ENCODE results near the gene TACO1.

Gene TACO1

GRCh38 chr17:63621684-63622573 lies 21.2 kb downstream of the TACO1 start, which contains the start of gene MAP3K3:
TSS of gene MAP3K3 (plus strand) at chr17:63622417. CDS start at chr17:63622760, 343 bp downstream.
- H3K4me1 ChIP-seq, result peaks cover 39% of the 10 kb centered on the region
- peak within 1 kb of the TSS; percentile 88 for H3K9ac ChIP-seq
- no peaks in the 10 kb centered on the region for H3K36me3 ChIP-seq
- H3K27me3 ChIP-seq, result no peaks in the 10 kb centered on the region
- H3K9me3 ChIP-seq, result no peaks in the 10 kb centered on the region
- peaks cover 44% of the 10 kb centered on the region for H4K20me1 ChIP-seq
- H3K27ac ChIP-seq, result peak within 1 kb of the TSS; percentile 83
- TF ChIP-seq Cebpa-rat (IDR thresholded peaks at IDR 0.05), result no peak; the same call in 1 of the 2 replicates
- peak within 1 kb of the TSS; percentile 93 for H3K4me2 ChIP-seq
- peak within 1 kb of the TSS; percentile 97 for H3K4me3 ChIP-seq

- H3K27ac ChIP-seq, result peak overlapping the region; percentile 83
These were observed 22.1 kb downstream of the TACO1 start for GRCh38 chr17:63622574-63623390.

GRCh38 chr17:63623786-63624530 lies 23.3 kb downstream of the TACO1 start:
- Histone ChIP-seq H3K27me3 (no peaks in the 10 kb centered on the region), H3K4me1 (peaks cover 45% of the 10 kb centered on the region), H3K27ac (no peak overlapping the region), H4K20me1 (peaks cover 65% of the 10 kb centered on the region), H3K9me3 (no peaks in the 10 kb centered on the region), H3K9ac (peak overlapping the region; percentile 88), H3K4me3 (peak overlapping the region; percentile 97), H3K36me3 (peaks cover 4% of the 10 kb centered on the region; the same call in 1 of the 2 replicates), H3K4me2 (peak overlapping the region; percentile 89)
- no peak for TF ChIP-seq Cebpa-rat (IDR thresholded peaks at IDR 0.05)

More at GRCh38 chr17:63622574-63623390, 22.1 kb downstream of the TACO1 start:
- H3K9ac ChIP-seq, result peak overlapping the region; percentile 88
- H3K4me3 ChIP-seq, result peak overlapping the region; percentile 97
- no peaks in the 10 kb centered on the region for H3K36me3 ChIP-seq
- H3K27me3 ChIP-seq, result no peaks in the 10 kb centered on the region
- no peak for TF ChIP-seq Cebpa-rat (IDR thresholded peaks at IDR 0.05)
- H3K9me3 ChIP-seq, result no peaks in the 10 kb centered on the region
- H4K20me1 ChIP-seq, result peaks cover 53% of the 10 kb centered on the region
- peaks cover 45% of the 10 kb centered on the region for H3K4me1 ChIP-seq
- peak overlapping the region; percentile 89 for H3K4me2 ChIP-seq

GRCh38 chr17:63624531-63624880 lies 23.8 kb downstream of the TACO1 start:
- Histone ChIP-seq H3K36me3 (peaks cover 4% of the 10 kb centered on the region; the same call in 1 of the 2 replicates), H3K4me2 (peak overlapping the region; percentile 89), H3K9me3 (no peaks in the 10 kb centered on the region), H3K4me1 (peaks cover 45% of the 10 kb centered on the region), H3K27ac (no peak overlapping the region), H4K20me1 (peaks cover 70% of the 10 kb centered on the region), H3K4me3 (no peak overlapping the region), H3K27me3 (no peaks in the 10 kb centered on the region), H3K9ac (0 out of 2 replicates have a peak overlapping the region, but pooled peaks have one; percentile 88)
- no peak for TF ChIP-seq Cebpa-rat (IDR thresholded peaks at IDR 0.05)

DNA sequence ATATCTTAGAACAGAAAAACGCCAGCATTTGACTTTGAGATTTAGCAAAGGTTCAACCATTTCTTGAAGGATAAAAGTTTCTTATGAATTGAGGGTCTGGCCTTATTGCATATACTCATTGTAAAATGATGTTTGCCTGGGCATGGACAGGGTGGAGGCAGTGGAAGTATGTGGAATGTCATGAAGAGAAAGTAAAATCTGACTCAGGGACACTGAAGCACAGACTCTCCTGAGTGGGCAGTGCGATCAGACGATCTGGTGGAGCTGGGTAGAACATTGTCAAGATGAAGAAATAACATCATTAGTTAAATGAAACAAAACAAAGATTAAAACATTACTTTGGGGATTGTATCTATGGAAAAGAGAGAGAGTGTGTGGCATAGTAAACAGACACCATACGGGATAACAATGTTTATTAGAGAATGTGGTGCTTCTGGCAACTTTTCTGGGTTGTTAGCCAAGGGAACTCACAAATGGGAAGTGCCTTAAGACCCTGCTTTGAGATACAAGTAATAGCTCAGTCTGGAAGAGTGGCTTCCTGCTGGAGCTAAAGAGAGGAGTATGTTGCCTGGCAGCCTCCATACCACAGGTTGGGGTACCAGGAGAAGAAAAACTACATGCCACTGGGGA lies 26.0 kb downstream of the TACO1 start:
- Histone ChIP-seq H3K4me2 (peak overlapping the region; percentile 4; the same call in 1 of the 2 replicates), H3K9ac (no peak overlapping the region)

GRCh38 chr17:63629627-63630026 lies 28.9 kb downstream of the TACO1 start:
- Histone ChIP-seq H3K9me3 (no peaks in the 10 kb centered on the region), H4K20me1 (peaks cover 100% of the 10 kb centered on the region), H3K27me3 (no peaks in the 10 kb centered on the region), H3K36me3 (peaks cover 34% of the 10 kb centered on the region), H3K4me1 (peaks cover 44% of the 10 kb centered on the region), H3K9ac (peak overlapping the region; percentile 4; the same call in 1 of the 2 replicates), H3K4me2 (no peak overlapping the region), H3K27ac (no peak overlapping the region), H3K4me3 (no peak overlapping the region)
- no peak for TF ChIP-seq Cebpa-rat (IDR thresholded peaks at IDR 0.05)

More for the DNA sequence above, 26.0 kb downstream of the TACO1 start:
- no peaks in the 10 kb centered on the region for H3K27me3 ChIP-seq
- no peaks in the 10 kb centered on the region for H3K9me3 ChIP-seq
- peaks cover 39% of the 10 kb centered on the region for H3K4me1 ChIP-seq
- H3K27ac ChIP-seq, result no peak overlapping the region
- peaks cover 5% of the 10 kb centered on the region; the same call in 1 of the 2 replicates for H3K36me3 ChIP-seq
- no peak overlapping the region for H3K4me3 ChIP-seq
- no peak for TF ChIP-seq Cebpa-rat (IDR thresholded peaks at IDR 0.05)
- H4K20me1 ChIP-seq, result peaks cover 92% of the 10 kb centered on the region

DNA sequence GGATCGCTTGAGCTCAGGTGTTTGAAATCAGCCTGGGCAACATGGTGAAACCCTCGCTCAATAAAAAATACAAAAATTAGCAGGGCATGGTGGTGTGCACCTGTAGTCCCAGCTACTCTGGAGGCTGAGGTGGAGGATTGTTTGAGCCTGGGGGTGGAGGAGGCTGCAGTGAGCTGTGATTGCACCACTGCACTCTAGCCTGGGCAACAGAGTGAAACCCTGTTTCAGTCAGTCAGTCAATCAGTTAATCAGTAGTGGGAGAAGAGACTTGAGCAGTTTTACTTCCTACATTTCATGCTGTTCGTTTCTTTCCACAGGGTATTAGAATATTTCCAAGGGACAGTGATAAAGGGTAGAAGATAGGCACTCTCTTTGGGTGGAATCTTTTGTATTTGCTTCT lies 30.4 kb downstream of the TACO1 start:
- no peak overlapping the region for H3K4me2 ChIP-seq
- H3K9ac ChIP-seq, result no peak overlapping the region
- H3K27ac ChIP-seq, result no peak overlapping the region
- H3K36me3 ChIP-seq, result peaks cover 49% of the 10 kb centered on the region
- peaks cover 94% of the 10 kb centered on the region for H4K20me1 ChIP-seq
- no peak for TF ChIP-seq Cebpa-rat (IDR thresholded peaks at IDR 0.05)
- peaks cover 31% of the 10 kb centered on the region for H3K4me1 ChIP-seq
- H3K4me3 ChIP-seq, result no peak overlapping the region
- H3K27me3 ChIP-seq, result no peaks in the 10 kb centered on the region
- H3K9me3 ChIP-seq, result no peaks in the 10 kb centered on the region

GRCh38 chr17:63631626-63632025 lies 30.9 kb downstream of the TACO1 start:
- Histone ChIP-seq H3K9ac (no peak overlapping the region), H3K9me3 (no peaks in the 10 kb centered on the region), H4K20me1 (peaks cover 88% of the 10 kb centered on the region), H3K36me3 (peaks cover 54% of the 10 kb centered on the region), H3K4me2 (no peak overlapping the region), H3K27me3 (no peaks in the 10 kb centered on the region), H3K27ac (no peak overlapping the region), H3K4me1 (peaks cover 27% of the 10 kb centered on the region), H3K4me3 (no peak overlapping the region)
- TF ChIP-seq Cebpa-rat (IDR thresholded peaks at IDR 0.05), result no peak
